Measurements from ENCODE around the gene FAM210B.

The FAM210B gene

DNA sequence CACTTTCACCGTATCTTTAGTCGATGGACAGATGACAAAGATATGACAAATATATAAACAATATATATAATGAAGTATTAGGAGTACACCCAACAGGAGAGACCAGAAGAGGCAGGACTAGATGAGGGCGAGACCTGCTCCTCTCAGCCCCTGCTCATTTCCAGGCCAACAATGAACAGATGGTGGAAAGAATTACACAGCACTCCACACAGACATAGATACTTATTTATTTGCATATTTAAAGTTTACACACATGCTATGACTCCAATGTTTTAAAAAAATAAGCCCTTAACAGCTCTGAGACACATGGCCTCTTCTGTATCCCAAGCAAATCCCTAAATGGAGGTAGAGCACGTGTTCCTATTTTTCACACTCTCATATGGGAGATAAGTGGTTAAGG lies 10.4 kb downstream of the FAM210B start:
- H3K4me3 ChIP-seq (ENCODE audit: low read length), result no peak overlapping the region
- no peak for DNase-seq (ENCODE audit: low read depth)
- TF ChIP-seq, protein P1, sequence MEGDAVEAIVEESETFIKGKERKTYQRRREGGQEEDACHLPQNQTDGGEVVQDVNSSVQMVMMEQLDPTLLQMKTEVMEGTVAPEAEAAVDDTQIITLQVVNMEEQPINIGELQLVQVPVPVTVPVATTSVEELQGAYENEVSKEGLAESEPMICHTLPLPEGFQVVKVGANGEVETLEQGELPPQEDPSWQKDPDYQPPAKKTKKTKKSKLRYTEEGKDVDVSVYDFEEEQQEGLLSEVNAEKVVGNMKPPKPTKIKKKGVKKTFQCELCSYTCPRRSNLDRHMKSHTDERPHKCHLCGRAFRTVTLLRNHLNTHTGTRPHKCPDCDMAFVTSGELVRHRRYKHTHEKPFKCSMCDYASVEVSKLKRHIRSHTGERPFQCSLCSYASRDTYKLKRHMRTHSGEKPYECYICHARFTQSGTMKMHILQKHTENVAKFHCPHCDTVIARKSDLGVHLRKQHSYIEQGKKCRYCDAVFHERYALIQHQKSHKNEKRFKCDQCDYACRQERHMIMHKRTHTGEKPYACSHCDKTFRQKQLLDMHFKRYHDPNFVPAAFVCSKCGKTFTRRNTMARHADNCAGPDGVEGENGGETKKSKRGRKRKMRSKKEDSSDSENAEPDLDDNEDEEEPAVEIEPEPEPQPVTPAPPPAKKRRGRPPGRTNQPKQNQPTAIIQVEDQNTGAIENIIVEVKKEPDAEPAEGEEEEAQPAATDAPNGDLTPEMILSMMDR (conservative IDR thresholded peaks at IDR 0.05; ENCODE audit: low read length), result no peak

DNA sequence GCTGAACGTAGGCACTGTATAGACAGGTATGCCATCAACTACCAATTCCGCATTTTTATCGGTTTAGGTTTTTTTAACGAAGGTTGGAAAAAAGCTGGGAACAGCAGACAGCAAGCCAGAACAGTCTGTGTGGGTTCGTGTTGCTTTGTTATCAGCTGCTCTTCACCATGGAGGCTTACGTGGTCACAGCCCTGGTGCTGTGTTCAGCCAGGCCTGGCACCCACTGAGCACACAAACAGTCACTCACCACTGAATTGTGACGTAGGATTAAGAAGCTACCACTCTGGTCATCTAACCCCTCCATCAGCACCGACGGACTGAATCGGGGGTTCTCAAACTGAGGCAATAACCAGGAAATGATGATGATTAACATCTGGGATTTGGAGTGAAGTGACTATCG lies 13.2 kb downstream of the FAM210B start:
- TF ChIP-seq, protein P1 (conservative IDR thresholded peaks at IDR 0.05; ENCODE audit: low read length), result no peak
- no peak for DNase-seq (ENCODE audit: low read depth)
- no peak overlapping the region for H3K4me3 ChIP-seq (ENCODE audit: low read length)

DNA sequence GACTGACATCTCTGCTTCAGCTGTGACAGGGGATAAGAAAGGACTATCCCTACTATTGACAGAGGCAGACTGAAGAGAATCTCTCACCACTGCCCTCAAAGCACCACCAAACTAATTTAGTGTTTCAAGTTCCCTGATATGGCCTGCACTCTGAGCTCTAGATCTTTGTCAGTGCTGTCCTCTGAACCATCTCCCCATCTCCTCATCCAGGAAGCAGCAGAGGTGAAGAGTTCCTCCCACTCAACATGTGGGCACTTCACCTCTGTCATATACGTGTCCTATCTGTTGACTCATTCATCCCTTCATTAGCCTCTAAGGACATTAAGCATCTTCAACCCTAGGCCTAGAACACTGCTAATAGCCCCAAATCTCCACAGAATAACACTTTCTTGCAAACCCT lies 14.1 kb downstream of the FAM210B start:
- TF ChIP-seq, protein P1 (conservative IDR thresholded peaks at IDR 0.05; ENCODE audit: low read length), result no peak
- no peak overlapping the region for H3K4me3 ChIP-seq (ENCODE audit: low read length)
- no peak for DNase-seq (ENCODE audit: low read depth)

DNA sequence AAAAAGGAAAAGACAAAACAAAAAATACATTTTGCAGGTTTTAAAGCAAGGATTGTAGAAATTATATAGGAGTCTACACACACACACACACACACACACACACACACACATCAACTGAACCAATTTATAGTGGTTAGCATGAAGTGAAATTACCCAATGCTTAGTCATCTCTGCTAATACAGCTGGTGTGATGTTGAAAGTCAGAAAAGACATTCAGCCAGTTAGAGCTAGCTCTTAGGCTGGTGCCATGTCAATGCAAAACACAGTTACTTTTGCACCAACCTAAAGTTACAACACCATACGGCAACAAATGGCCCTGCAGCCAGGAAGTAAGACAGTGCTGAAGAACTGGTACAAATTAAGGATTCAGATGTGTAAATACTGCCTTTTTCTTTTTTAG lies 15.2 kb downstream of the FAM210B start:
- TF ChIP-seq, protein P1 (conservative IDR thresholded peaks at IDR 0.05; ENCODE audit: low read length), result no peak
- DNase-seq (ENCODE audit: low read depth), result peak; percentile 99
- H3K4me3 ChIP-seq (ENCODE audit: low read length), result no peak overlapping the region

DNA sequence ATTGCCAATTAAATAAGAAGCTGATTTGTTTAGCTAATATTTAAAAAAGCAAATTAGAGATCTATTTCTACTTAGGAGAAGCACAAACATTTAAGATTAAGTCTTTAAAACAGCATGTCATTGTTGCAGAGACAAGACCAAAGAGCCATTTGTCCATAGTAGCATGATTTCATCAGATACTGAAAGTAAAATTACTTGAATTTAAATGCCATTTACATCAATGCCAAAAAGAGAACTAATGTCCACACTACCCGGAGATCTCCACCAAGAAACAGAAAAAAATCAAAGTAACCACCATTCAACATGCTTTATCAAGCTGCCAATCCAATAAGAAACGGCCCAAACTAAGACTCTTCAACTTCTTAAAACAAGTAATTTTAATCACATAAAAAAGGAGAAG lies 17.6 kb downstream of the FAM210B start:
- TF ChIP-seq, protein P1 (conservative IDR thresholded peaks at IDR 0.05; ENCODE audit: low read length), result no peak

DNA sequence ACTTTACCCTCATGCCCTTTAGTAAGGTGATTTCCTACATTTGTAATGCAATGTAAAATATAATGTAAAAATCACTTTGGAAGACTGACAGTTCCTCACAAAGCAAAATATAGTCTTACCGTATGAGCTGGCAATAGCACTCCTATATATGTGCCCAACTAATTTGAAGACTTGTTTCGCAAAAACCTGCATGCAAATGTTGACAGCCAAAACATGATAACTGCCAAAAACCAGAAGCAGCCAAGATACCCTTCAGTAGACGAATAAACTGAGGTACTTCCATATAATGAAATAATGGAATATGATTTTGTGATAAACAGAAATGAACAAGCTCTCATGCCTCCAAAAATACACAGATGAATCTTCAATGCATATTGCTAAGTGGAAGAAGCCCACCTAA lies 19.6 kb downstream of the FAM210B start:
- TF ChIP-seq, protein P1 (conservative IDR thresholded peaks at IDR 0.05; ENCODE audit: low read length), result no peak
- no peak for DNase-seq (ENCODE audit: low read depth)
- H3K4me3 ChIP-seq (ENCODE audit: low read length), result no peak overlapping the region

More for the DNA sequence above, 17.6 kb downstream of the FAM210B start:
- H3K4me3 ChIP-seq (ENCODE audit: low read length), result no peak overlapping the region
- DNase-seq (ENCODE audit: low read depth), result no peak

DNA sequence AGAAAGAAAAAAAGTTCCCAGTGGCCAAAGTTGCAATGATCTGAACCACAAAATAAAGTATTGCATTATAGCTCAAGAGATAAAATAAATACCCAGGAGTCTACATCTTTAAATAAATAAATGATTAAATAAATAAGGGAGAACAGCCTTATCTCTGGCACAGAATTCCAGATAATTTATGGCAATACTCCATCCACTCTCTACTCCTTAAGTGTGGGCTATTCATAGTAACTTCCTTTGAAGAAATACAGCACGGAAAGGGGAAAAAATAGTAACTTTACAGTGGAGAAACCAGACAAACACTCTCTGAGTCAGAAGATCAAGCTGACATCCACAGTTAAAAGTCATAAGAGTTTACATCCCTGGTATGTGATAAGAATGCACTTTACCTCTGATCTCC lies 21.6 kb downstream of the FAM210B start:
- DNase-seq (ENCODE audit: low read depth), result no peak
- H3K4me3 ChIP-seq (ENCODE audit: low read length), result no peak overlapping the region
- TF ChIP-seq, protein P1 (conservative IDR thresholded peaks at IDR 0.05; ENCODE audit: low read length), result no peak
